ENCODE results near the gene PTEN. TPM values are rescaled to one million over a fixed set of nuclear protein-coding genes. Genes with fewer than 3 reads are reported as not detected.
"Not testable (repeated sequence)": the region's sequence is repeated elsewhere in the genome, so short reads cannot be mapped to it uniquely, and the experiment has no call there.

Gene PTEN
- total RNA-seq, 4 donors from 2014 or later, result 69.1 to 141 (median 91.8) TPM

GRCh38 chr10:87887548-87888289 is 24.3 kb downstream of the PTEN start:
- Histone ChIP-seq H3K4me3 (no peak overlapping the region), H3K27ac (no peak overlapping the region), H3K4me1 (peaks cover 7% of the 10 kb centered on the region), H3K36me3 (peaks cover 17% of the 10 kb centered on the region), H3K9me3 (no peaks in the 10 kb centered on the region), H3K27me3 (no peaks in the 10 kb centered on the region)
- DNase-seq (ENCODE audit: low spot score in 2 of 2), result no peak
- 91% methylated on average over 2 of the region's 2 CpGs for WGBS
- TF ChIP-seq CTCF (IDR thresholded peaks at IDR 0.05), result no peak
- no peak for TF ChIP-seq EP300 (IDR thresholded peaks at IDR 0.05)
- TF ChIP-seq POLR2AphosphoS5 (IDR thresholded peaks at IDR 0.05), result no peak
- TF ChIP-seq POLR2A (IDR thresholded peaks at IDR 0.05), result no peak

GRCh38 chr10:87895430-87895829 is 32.0 kb downstream of the PTEN start:
- peaks cover 4% of the 10 kb centered on the region for H3K36me3 ChIP-seq
- 64% methylated on average over 1 of the region's 1 CpG for WGBS
- H3K27me3 ChIP-seq, result no peaks in the 10 kb centered on the region
- H3K4me1 ChIP-seq, result no peaks in the 10 kb centered on the region
- H3K27ac ChIP-seq, result no peak overlapping the region
- TF ChIP-seq EP300 (IDR thresholded peaks at IDR 0.05) (no peak), POLR2A (IDR thresholded peaks at IDR 0.05) (no peak), CTCF (IDR thresholded peaks at IDR 0.05) (no peak), POLR2AphosphoS5 (IDR thresholded peaks at IDR 0.05) (no peak)
- no peaks in the 10 kb centered on the region for H3K9me3 ChIP-seq
- H3K4me3 ChIP-seq, result no peak overlapping the region
- DNase-seq (ENCODE audit: low spot score in 2 of 2), result no peak

GRCh38 chr10:87896216-87896615 is 32.8 kb downstream of the PTEN start:
- Histone ChIP-seq H3K4me1 (no peaks in the 10 kb centered on the region), H3K36me3 (peaks cover 4% of the 10 kb centered on the region), H3K9me3 (no peaks in the 10 kb centered on the region), H3K27ac (no peak overlapping the region), H3K27me3 (no peaks in the 10 kb centered on the region), H3K4me3 (no peak overlapping the region)
- TF ChIP-seq POLR2A (IDR thresholded peaks at IDR 0.05), result no peak
- no peak for TF ChIP-seq CTCF (IDR thresholded peaks at IDR 0.05)
- DNase-seq (ENCODE audit: low spot score in 2 of 2), result no peak
- WGBS, result 87% methylated on average over 2 of the region's 2 CpGs

GRCh38 chr10:87897957-87898356 is 34.5 kb downstream of the PTEN start:
- H3K36me3 ChIP-seq, result peaks cover 13% of the 10 kb centered on the region
- WGBS, result 97% methylated on average over 8 of the region's 8 CpGs
- not testable (repeated sequence) for H3K9me3 ChIP-seq; H3K27ac ChIP-seq; H3K4me1 ChIP-seq; DNase-seq (ENCODE audit: low spot score in 2 of 2); H3K4me3 ChIP-seq; H3K27me3 ChIP-seq

GRCh38 chr10:87903396-87903795 is 40.0 kb downstream of the PTEN start:
- not testable (repeated sequence) for H3K9me3 ChIP-seq; DNase-seq (ENCODE audit: low spot score in 2 of 2); H3K27ac ChIP-seq; H3K4me1 ChIP-seq; H3K27me3 ChIP-seq; H3K4me3 ChIP-seq
- WGBS, result 94% methylated on average over 6 of the region's 8 CpGs
- H3K36me3 ChIP-seq, result peaks cover 28% of the 10 kb centered on the region

GRCh38 chr10:87913156-87913921 is 49.9 kb downstream of the PTEN start:
- H3K27me3 ChIP-seq, result no peaks in the 10 kb centered on the region
- no peak overlapping the region for H3K4me3 ChIP-seq
- TF ChIP-seq CTCF (IDR thresholded peaks at IDR 0.05) (no peak), POLR2A (IDR thresholded peaks at IDR 0.05) (no peak)
- 86% methylated on average over 2 of the region's 2 CpGs for WGBS
- DNase-seq (ENCODE audit: low spot score in 2 of 2), result no peak
- H3K27ac ChIP-seq, result no peak overlapping the region
- H3K36me3 ChIP-seq, result peaks cover 4% of the 10 kb centered on the region
- H3K9me3 ChIP-seq, result peaks cover 20% of the 10 kb centered on the region
- H3K4me1 ChIP-seq, result peaks cover 25% of the 10 kb centered on the region
